ENCODE measurements around the gene SULT1A1. TPM values are rescaled to one million over a fixed set of nuclear protein-coding genes. Genes with fewer than 3 reads are reported as not detected.

SULT1A1 gene
- total and polyA plus RNA-seq, 2 experiments from 2014 or later = 15.0 to 18.8 TPM

- H3K4me1 ChIP-seq (ENCODE audit: insufficient read depth) = no peaks in the 10 kb centered on the region
- H3K79me2 ChIP-seq = no peaks in the 10 kb centered on the region
- H2AFZ ChIP-seq = no peak overlapping the region
- no peaks in the 10 kb centered on the region for H3K36me3 ChIP-seq (replicated peaks; ENCODE audit: insufficient read depth, low read depth)
- H3K4me2 ChIP-seq = no peak overlapping the region
- H3K9me3 ChIP-seq (ENCODE audit: low read depth) = no peaks in the 10 kb centered on the region
- no peak for TF ChIP-seq EZH2 (IDR thresholded peaks at IDR 0.05; ENCODE audit: borderline replicate concordance)
- no peak for TF ChIP-seq CTCF (IDR thresholded peaks at IDR 0.05; ENCODE audit: poor library complexity)
- TF ChIP-seq EZH2phosphoT487 (IDR thresholded peaks at IDR 0.05; ENCODE audit: low read depth, severe bottlenecking, unreplicated experiment) = no peak
- DNase-seq (ENCODE audit: low spot score) = no peak
- H4K20me1 ChIP-seq (ENCODE audit: insufficient read depth, poor library complexity, severe bottlenecking) = no peaks in the 10 kb centered on the region
- H3K9me2 ChIP-seq (replicated peaks; ENCODE audit: insufficient read depth) = no peaks in the 10 kb centered on the region
- no peak overlapping the region for H3K27ac ChIP-seq
- no peaks in the 10 kb centered on the region for H3K27me3 ChIP-seq
- 92% methylated on average over 15 of the region's 15 CpGs for WGBS (ENCODE audit: low lambda C conversion rate, missing lambda C conversion rate)
- no peak overlapping the region for H3K4me3 ChIP-seq
Measured at GRCh38 chr16:28580726-28581315, 29.0 kb downstream of the SULT1A1 start.

- no peaks in the 10 kb centered on the region for H4K20me1 ChIP-seq (ENCODE audit: insufficient read depth, poor library complexity, severe bottlenecking)
- TF ChIP-seq CTCF (IDR thresholded peaks at IDR 0.05; ENCODE audit: poor library complexity) (no peak), EZH2 (IDR thresholded peaks at IDR 0.05; ENCODE audit: borderline replicate concordance) (no peak), EZH2phosphoT487 (IDR thresholded peaks at IDR 0.05; ENCODE audit: low read depth, severe bottlenecking, unreplicated experiment) (no peak)
- no peaks in the 10 kb centered on the region for H3K27me3 ChIP-seq
- whole genome bisulfite sequencing (ENCODE audit: low lambda C conversion rate, missing lambda C conversion rate) = 92% methylated on average over 8 of the region's 8 CpGs
- H3K9me2 ChIP-seq (replicated peaks; ENCODE audit: insufficient read depth) = no peaks in the 10 kb centered on the region
- H3K9me3 ChIP-seq (ENCODE audit: low read depth) = no peaks in the 10 kb centered on the region
- peaks cover 6% of the 10 kb centered on the region for H3K79me2 ChIP-seq
- H2AFZ ChIP-seq = no peak overlapping the region
- H3K36me3 ChIP-seq (replicated peaks; ENCODE audit: insufficient read depth, low read depth) = no peaks in the 10 kb centered on the region
- H3K4me3 ChIP-seq = no peak overlapping the region
- H3K27ac ChIP-seq = no peak overlapping the region
- H3K4me2 ChIP-seq = no peak overlapping the region
- peaks cover 11% of the 10 kb centered on the region for H3K4me1 ChIP-seq (ENCODE audit: insufficient read depth)
- no peak for DNase-seq (ENCODE audit: low spot score)
Measured at GRCh38 chr16:28575446-28576109, 34.3 kb downstream of the SULT1A1 start.

- 92% methylated on average over 2 of the region's 2 CpGs for WGBS (ENCODE audit: low lambda C conversion rate, missing lambda C conversion rate)
- TF ChIP-seq EZH2phosphoT487 (IDR thresholded peaks at IDR 0.05; ENCODE audit: low read depth, severe bottlenecking, unreplicated experiment) (no peak), EZH2 (IDR thresholded peaks at IDR 0.05; ENCODE audit: borderline replicate concordance) (no peak), CTCF (IDR thresholded peaks at IDR 0.05; ENCODE audit: poor library complexity) (no peak)
- Histone ChIP-seq H3K9me2 (replicated peaks; ENCODE audit: insufficient read depth) (no peaks in the 10 kb centered on the region), H3K4me1 (ENCODE audit: insufficient read depth) (peaks cover 11% of the 10 kb centered on the region), H3K79me2 (peaks cover 11% of the 10 kb centered on the region), H3K27me3 (no peaks in the 10 kb centered on the region), H2AFZ (no peak overlapping the region), H3K27ac (no peak overlapping the region), H3K36me3 (replicated peaks; ENCODE audit: insufficient read depth, low read depth) (no peaks in the 10 kb centered on the region), H4K20me1 (ENCODE audit: insufficient read depth, poor library complexity, severe bottlenecking) (no peaks in the 10 kb centered on the region), H3K9me3 (ENCODE audit: low read depth) (no peaks in the 10 kb centered on the region), H3K4me2 (no peak overlapping the region), H3K4me3 (no peak overlapping the region)
- DNase-seq (ENCODE audit: low spot score) = no peak
Measured at GRCh38 chr16:28574925-28575324, 34.9 kb downstream of the SULT1A1 start.

Data from hepatocyte (in vitro differentiated cells).